ACC112 (cell line): Measurements from ENCODE around the gene ATPAF2.
A peak's percentile ranks its signal among the peaks of the same experiment; 100 is the strongest.

ENCODE experiments used
- H2AFZ ChIP-seq: fragments of 200-600 bp; sonication (generic); one replicate; pipeline ENCODE4 v1.6.0; 2017; ENCODE audit warnings: antibody characterized with exemption, low read length; ENCODE audit not compliant: unreplicated experiment
- H3K27ac ChIP-seq: fragments of 200-600 bp; sonication (generic); 2 replicates; pipeline ENCODE4 v1.5.1; 2014; ENCODE audit warnings: low read depth, mild to moderate bottlenecking, antibody characterized with exemption, low read length, moderate library complexity
- H3K27me3 ChIP-seq: fragments of 200-600 bp; sonication (generic); 2 replicates; pipeline ENCODE4 v1.6.1; 2014; ENCODE audit warnings: mild to moderate bottlenecking, antibody characterized with exemption, low read length, moderate library complexity, mixed read lengths; ENCODE audit not compliant: insufficient read depth
- H3K36me3 ChIP-seq: fragments of 200-600 bp; sonication (generic); 2 replicates; pipeline ENCODE4 v1.6.1; 2016; ENCODE audit warnings: mild to moderate bottlenecking, antibody characterized with exemption, low read length, moderate library complexity, mixed read lengths; ENCODE audit not compliant: insufficient read depth
- H3K4me1 ChIP-seq: fragments of 200-600 bp; sonication (generic); one replicate; pipeline ENCODE4 v1.6.1; 2016; ENCODE audit warnings: low read length, mixed read lengths; ENCODE audit not compliant: insufficient read depth, unreplicated experiment, control insufficient read depth
- H3K4me3 ChIP-seq: fragments of 200-600 bp; sonication (generic); 2 replicates; pipeline ENCODE4 v1.5.1; 2014; ENCODE audit warnings: mild to moderate bottlenecking, low read depth, low read length
- H3K79me2 ChIP-seq: fragments of 200-600 bp; sonication (generic); one replicate; pipeline ENCODE4 v1.6.0; 2016; ENCODE audit warnings: low read length; ENCODE audit not compliant: control insufficient read depth, unreplicated experiment, insufficient read depth

ATPAF2 gene

GRCh38 chr17:18025945-18026776 is 12.8 kb downstream of the ATPAF2 start:
- H3K27ac ChIP-seq: peak overlapping the region; percentile 56; the same call in 1 of the 2 replicates
- H3K27me3 ChIP-seq: no peaks in the 10 kb centered on the region
- no peak overlapping the region for H3K4me3 ChIP-seq
- peaks cover 18% of the 10 kb centered on the region for H3K4me1 ChIP-seq
- H2AFZ ChIP-seq: no peak overlapping the region
- H3K36me3 ChIP-seq: no peaks in the 10 kb centered on the region
- H3K79me2 ChIP-seq: no peaks in the 10 kb centered on the region

GRCh38 chr17:18025241-18025944 is 13.6 kb downstream of the ATPAF2 start:
- Histone ChIP-seq H3K36me3 (no peaks in the 10 kb centered on the region), H3K4me3 (no peak overlapping the region), H3K4me1 (peaks cover 18% of the 10 kb centered on the region), H3K79me2 (no peaks in the 10 kb centered on the region), H3K27me3 (no peaks in the 10 kb centered on the region), H3K27ac (peak overlapping the region; percentile 56; the same call in 1 of the 2 replicates), H2AFZ (no peak overlapping the region)

- Histone ChIP-seq H3K27me3 (no peaks in the 10 kb centered on the region), H3K36me3 (no peaks in the 10 kb centered on the region), H3K4me3 (no peak overlapping the region), H3K27ac (no peak overlapping the region), H3K79me2 (no peaks in the 10 kb centered on the region), H3K4me1 (peaks cover 15% of the 10 kb centered on the region), H2AFZ (no peak overlapping the region)
Measured at GRCh38 chr17:18021372-18021771, 17.6 kb downstream of the ATPAF2 start.

GRCh38 chr17:18020971-18021370 is 18.0 kb downstream of the ATPAF2 start:
- Histone ChIP-seq H3K27ac (no peak overlapping the region), H3K79me2 (no peaks in the 10 kb centered on the region), H3K4me1 (peaks cover 11% of the 10 kb centered on the region), H3K27me3 (no peaks in the 10 kb centered on the region), H3K4me3 (no peak overlapping the region), H3K36me3 (no peaks in the 10 kb centered on the region), H2AFZ (no peak overlapping the region)

- no peak overlapping the region for H2AFZ ChIP-seq
- no peaks in the 10 kb centered on the region for H3K27me3 ChIP-seq
- H3K36me3 ChIP-seq: no peaks in the 10 kb centered on the region
- no peaks in the 10 kb centered on the region for H3K4me1 ChIP-seq
- no peak overlapping the region for H3K27ac ChIP-seq
- no peak overlapping the region for H3K4me3 ChIP-seq
- no peaks in the 10 kb centered on the region for H3K79me2 ChIP-seq
Measured at GRCh38 chr17:18019838-18020154, 19.2 kb downstream of the ATPAF2 start.

GRCh38 chr17:18018411-18018921 is 20.5 kb downstream of the ATPAF2 start:
- Histone ChIP-seq H3K79me2 (no peaks in the 10 kb centered on the region), H3K27me3 (no peaks in the 10 kb centered on the region), H3K36me3 (no peaks in the 10 kb centered on the region), H3K4me1 (no peaks in the 10 kb centered on the region), H3K4me3 (no peak overlapping the region), H3K27ac (no peak overlapping the region), H2AFZ (no peak overlapping the region)

GRCh38 chr17:18017958-18018357 is 21.0 kb downstream of the ATPAF2 start:
- H3K27ac ChIP-seq: no peak overlapping the region

GRCh38 chr17:18016426-18016825 is 22.5 kb downstream of the ATPAF2 start:
- Histone ChIP-seq H3K79me2 (no peaks in the 10 kb centered on the region), H3K27ac (no peak overlapping the region), H3K4me1 (no peaks in the 10 kb centered on the region), H2AFZ (no peak overlapping the region), H3K27me3 (no peaks in the 10 kb centered on the region), H3K36me3 (no peaks in the 10 kb centered on the region), H3K4me3 (no peak overlapping the region)

More at GRCh38 chr17:18017958-18018357, 21.0 kb downstream of the ATPAF2 start:
- no peak overlapping the region for H3K4me3 ChIP-seq
- H2AFZ ChIP-seq: no peak overlapping the region
- H3K27me3 ChIP-seq: no peaks in the 10 kb centered on the region
- no peaks in the 10 kb centered on the region for H3K36me3 ChIP-seq
- H3K4me1 ChIP-seq: no peaks in the 10 kb centered on the region
- no peaks in the 10 kb centered on the region for H3K79me2 ChIP-seq

GRCh38 chr17:18015593-18015992 is 23.4 kb downstream of the ATPAF2 start:
- Histone ChIP-seq H3K36me3 (no peaks in the 10 kb centered on the region), H3K79me2 (no peaks in the 10 kb centered on the region), H3K4me3 (no peak overlapping the region), H3K27ac (no peak overlapping the region), H3K4me1 (no peaks in the 10 kb centered on the region), H2AFZ (no peak overlapping the region), H3K27me3 (no peaks in the 10 kb centered on the region)

- Histone ChIP-seq H3K27me3 (no peaks in the 10 kb centered on the region), H2AFZ (no peak overlapping the region), H3K4me3 (no peak overlapping the region), H3K4me1 (peaks cover 5% of the 10 kb centered on the region), H3K27ac (no peak overlapping the region), H3K36me3 (no peaks in the 10 kb centered on the region), H3K79me2 (no peaks in the 10 kb centered on the region)
Measured at GRCh38 chr17:18014006-18014405, 25.0 kb downstream of the ATPAF2 start.

GRCh38 chr17:18011286-18011685 is 27.7 kb downstream of the ATPAF2 start:
- Histone ChIP-seq H3K4me1 (peaks cover 14% of the 10 kb centered on the region), H2AFZ (no peak overlapping the region), H3K4me3 (no peak overlapping the region), H3K36me3 (no peaks in the 10 kb centered on the region), H3K27ac (no peak overlapping the region), H3K27me3 (no peaks in the 10 kb centered on the region), H3K79me2 (no peaks in the 10 kb centered on the region)
